Stimulated activated CD4-positive, alpha-beta T cell treated with anti-CD3 and anti-CD28 coated beads, Interleukin-2, amount 100 ng/mL, for 24 hours (primary cell): ENCODE results near the gene GPHN.

Experiments used
- DNase-seq, 2 donors: peaks; one replicate each; pipeline ENCODE4 v3.0.0-alpha.2; 2020

Gene GPHN

GRCh38 chr14:67071506-67071905 is 563.6 kb downstream of the GPHN start:
- no peak for DNase-seq

DNA sequence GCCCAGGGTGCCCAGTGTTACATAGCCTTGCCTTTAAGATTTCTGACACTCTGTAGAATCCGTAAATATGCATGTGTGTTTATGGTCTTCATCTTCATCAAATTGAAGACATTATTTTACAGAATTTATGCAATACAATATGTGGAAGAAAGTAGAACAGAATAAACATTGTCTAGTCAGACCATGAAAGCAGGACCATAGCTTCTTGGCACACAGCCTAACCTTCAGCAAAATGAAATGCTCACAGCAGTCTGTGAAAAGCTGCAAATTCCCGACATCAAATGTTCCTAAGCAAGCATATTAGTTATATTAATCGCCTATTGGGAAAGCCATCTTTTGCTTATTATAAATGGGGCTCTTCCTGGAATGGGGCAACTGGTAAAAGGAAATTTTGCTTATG is 570.0 kb downstream of the GPHN start:
- DNase-seq = no peak

GRCh38 chr14:67079846-67080245 is 571.9 kb downstream of the GPHN start:
- DNase-seq = no peak

DNA sequence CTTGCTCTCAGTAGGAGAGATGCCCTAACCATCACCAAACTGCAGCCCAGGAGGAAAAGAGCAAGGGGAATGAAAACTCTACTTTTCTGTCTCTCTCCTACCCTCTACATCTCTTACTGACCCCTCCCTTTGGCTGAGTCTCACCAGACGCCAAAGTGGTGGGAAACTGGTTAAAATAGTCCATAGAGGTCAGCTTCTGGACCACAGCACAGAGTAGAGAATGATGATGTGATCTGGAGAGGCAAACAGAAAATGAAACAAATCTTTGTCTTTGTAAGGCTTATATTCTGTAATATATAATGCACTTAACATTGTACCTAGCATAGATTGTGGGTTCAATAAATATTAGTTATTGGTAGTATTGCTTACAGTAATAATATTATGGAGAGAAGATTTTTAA is 600.3 kb downstream of the GPHN start:
- no peak for DNase-seq

DNA sequence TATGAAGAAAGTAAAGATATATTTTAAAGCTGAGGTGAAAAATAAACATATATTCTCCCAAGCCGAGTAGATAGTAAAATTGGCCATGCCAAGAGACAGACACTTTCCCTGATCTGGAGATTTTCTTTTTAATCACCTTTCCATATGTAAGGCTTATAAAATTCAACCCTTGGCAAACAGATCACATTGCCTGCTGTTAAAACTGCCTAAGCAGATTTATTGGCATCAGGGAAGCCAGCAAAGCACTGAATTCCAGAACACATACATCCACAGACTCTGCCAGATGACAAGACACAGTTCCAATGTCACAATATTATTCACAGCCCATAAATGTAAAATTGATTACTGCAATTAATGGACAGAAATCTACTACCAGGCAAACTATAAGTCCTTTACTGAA is 603.1 kb downstream of the GPHN start:
- no peak for DNase-seq

GRCh38 chr14:67112344-67112743 is 604.4 kb downstream of the GPHN start:
- DNase-seq = no peak

DNA sequence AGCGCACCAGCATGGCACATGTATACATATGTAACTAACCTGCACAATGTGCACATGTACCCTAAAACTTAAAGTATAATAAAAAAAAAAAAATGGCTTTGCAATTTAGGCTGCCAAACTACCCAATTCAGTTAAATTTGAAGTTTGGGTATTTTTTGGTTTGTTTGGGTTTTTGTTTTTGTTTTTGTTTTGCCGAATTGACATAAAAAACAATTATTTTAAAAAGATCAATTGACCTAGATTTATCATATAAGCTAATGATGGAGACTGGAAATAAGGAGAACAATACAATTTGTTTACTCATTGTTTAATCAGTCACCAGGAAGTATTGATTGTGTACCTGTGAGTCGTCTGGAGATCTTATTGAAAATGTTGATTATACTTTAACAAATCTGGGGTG is 619.2 kb downstream of the GPHN start:
- no peak for DNase-seq

DNA sequence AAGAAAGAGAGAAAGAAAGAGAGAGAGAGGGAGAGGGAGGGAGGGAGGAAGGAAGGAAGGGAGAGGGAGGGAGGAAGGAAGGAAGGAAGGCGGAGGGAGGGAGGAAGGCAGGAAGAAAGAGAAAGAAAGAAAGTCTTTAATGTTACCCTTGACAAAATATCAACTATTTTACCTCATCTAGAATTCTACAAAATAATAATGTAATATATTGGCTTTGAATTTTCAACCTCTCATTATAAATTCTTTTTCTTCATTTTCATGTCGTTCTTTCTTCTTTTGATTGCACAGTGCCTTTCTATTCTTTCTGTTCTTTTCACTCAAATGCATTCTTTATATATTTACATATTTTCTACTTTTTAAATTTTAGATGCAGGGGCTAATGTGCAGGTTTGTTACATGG is 621.8 kb downstream of the GPHN start:
- DNase-seq = no peak

GRCh38 chr14:67131691-67132090 is 623.7 kb downstream of the GPHN start:
- no peak for DNase-seq

DNA sequence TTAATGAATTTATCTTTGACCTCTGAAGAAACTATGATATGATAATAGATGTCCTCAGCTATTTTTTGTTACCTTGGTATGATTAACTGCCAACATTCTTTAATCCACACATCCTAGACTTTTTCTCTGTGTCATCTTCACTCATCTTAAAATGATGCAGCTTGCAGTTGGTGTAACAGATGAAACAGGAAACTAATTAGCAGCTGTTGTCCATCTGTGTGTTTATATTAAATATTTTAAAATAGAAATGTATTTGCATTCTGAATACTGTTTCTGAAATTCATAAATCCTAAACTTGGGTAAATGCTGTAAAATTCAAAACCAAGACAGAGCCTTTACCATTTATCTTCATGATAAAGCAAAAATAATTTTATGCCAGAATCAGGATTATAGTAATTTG is 625.2 kb downstream of the GPHN start:
- no peak for DNase-seq

- no peak for DNase-seq
These were observed 625.9 kb downstream of the GPHN start for GRCh38 chr14:67133595-67134441.

DNA sequence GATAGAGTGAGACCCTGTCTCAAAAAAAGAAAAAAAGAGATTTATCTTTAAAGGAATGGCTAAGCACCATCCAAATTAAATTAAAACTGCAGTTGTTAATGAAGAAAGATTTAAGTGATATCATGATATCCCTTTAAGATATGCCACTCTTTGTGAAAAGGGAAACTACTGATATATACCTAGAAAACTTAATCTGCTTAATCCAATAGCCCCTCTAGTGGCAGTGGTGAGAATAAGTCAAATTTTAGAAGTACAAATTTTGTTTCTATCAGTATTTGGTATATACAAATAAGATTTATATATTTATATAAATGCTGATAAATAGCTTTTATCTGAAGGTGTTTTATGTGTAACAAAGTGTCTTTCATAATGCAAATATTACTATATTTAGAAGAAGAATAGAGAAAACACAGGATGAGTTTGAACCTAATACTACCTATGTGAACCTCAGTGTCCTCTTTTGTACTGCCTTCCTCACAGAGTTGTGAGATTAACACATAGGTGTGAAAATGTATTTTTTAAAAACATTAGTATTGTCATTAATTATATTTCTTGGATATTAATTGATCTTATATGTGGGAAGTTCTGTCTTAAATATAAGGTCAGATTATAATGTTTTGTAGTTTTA is 629.9 kb downstream of the GPHN start:
- DNase-seq = no peak

DNA sequence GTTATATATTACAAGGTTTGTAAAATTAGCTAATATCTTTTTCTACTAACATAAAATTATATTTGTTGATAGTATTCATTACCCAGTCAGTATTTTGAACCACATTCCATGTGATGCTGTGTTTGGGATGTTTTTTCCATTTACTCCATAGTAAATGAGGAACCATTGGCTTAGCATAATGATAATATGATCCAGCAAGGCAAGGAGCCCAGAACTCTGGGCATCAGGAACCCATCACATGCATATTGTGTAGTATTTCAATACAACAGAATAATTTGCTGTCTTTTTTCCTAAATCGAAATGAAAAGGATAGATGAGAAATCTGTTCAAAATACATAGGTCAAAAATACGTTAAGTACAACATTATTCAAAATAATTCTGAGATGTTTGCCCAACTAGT is 632.6 kb downstream of the GPHN start:
- DNase-seq = no peak

- DNase-seq = no peak
These were observed 633.4 kb downstream of the GPHN start for GRCh38 chr14:67141146-67141900.

GRCh38 chr14:67151082-67151666 is 643.2 kb downstream of the GPHN start:
- no peak for DNase-seq

GRCh38 chr14:67158566-67158965 is 650.6 kb downstream of the GPHN start:
- no peak for DNase-seq

- no peak for DNase-seq
These were observed 654.4 kb downstream of the GPHN start for GRCh38 chr14:67162385-67162784.

GRCh38 chr14:67166450-67166853 is 658.5 kb downstream of the GPHN start:
- DNase-seq = peak; percentile 36 to 48

DNA sequence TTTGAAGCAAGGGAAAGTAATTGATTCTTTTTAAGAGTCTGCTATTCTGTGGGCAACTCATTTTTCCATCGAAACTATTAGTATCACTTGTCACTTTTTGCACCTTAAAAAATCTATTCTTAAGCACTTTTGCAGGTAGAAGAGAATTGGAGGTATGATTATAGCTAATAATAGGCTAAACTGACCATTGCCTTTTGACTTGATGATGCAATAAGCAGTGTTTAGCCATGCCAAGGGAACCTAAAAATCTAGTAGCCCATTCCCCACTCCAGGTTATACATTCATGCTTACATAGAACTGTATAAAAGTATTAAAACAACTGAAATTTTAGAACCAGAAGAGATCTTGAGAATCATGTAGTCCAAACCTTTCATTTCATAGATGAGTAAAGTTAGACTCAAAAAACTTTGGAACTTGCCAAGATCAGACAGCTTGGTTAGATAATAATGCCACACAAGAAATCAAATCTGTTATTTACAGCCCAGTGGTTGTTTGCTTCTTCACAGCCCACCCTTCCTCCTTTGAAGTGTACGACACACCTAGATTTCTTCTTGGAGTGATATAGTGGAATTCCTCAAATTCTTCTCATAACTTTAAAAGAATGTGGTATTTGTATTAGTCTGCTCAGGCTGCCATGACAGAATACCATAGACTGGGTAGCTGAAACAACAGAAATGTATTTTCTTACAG is 659.6 kb downstream of the GPHN start:
- no peak for DNase-seq

- no peak for DNase-seq
These were observed 660.1 kb downstream of the GPHN start for GRCh38 chr14:67168110-67168441.

DNA sequence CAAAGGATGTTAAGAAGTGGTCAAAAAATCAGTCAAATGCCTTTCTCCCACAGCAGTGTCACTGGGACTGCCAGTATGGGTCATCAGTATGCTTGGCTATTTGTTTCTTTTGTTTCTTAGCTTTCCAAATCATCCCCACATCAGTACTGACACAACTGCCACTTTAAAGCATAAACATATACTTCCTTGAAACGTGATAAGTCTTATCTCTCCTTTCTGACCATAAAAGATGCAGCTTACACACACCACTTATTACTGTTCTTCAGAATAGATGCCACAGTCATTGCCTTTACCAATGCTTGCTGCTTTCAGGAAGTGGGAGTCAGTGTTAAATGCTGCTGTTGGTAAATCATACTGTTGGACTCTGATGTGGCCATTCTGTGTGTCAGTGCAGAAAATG is 662.7 kb downstream of the GPHN start:
- no peak for DNase-seq

- DNase-seq = no peak
These were observed 664.1 kb downstream of the GPHN start for GRCh38 chr14:67172056-67172455.

DNA sequence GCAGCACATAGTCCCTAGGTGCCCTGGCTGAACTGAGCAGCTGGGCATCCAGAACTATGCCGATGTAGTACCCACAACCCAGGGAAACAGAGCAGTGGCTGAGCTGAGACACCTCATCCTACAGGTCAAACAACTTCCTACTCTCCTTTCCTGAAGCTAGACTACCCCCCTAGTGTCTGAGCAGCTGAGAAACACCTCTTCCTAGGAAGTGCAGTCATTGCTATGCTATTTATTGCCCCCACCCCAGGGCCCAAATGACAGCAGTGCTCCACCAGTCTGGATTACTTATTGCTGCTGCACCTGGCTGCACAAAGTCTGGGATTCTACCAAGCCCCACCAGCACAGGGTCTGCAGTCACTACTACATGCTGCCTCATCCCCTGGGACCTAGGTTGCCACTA is 664.6 kb downstream of the GPHN start:
- DNase-seq = no peak
